Measurements from ENCODE around the gene PRELP.
A peak's percentile ranks its signal among the peaks of the same experiment; 100 is the strongest.

The PRELP gene

GRCh38 chr1:203527013-203527412, 51.4 kb downstream of the PRELP start (continued):
- TF ChIP-seq ZSCAN4 (tag by site-specific recombination; IDR thresholded peaks at IDR 0.05), result peak; percentile 88
- TF ChIP-seq ZNF175 (tag by site-specific recombination; IDR thresholded peaks at IDR 0.05), result 0 out of 2 replicates have a peak, but pooled peaks have one; percentile 33
- TF ChIP-seq ZNF121 (tag by site-specific recombination; IDR thresholded peaks at IDR 0.05), result no peak
- 0 out of 2 replicates have a peak, but pooled peaks have one; percentile 7 for TF ChIP-seq KLF1 (tag by site-specific recombination; IDR thresholded peaks at IDR 0.05)
- peak; percentile 35; the same call in 1 of the 2 replicates for TF ChIP-seq ZNF488 (tag by site-specific recombination; IDR thresholded peaks at IDR 0.05)
- 0 out of 2 replicates have a peak, but pooled peaks have one; percentile 24 for TF ChIP-seq SALL2 (tag by site-specific recombination; IDR thresholded peaks at IDR 0.05; ENCODE audit: borderline replicate concordance)
- peak; percentile 100 for TF ChIP-seq ZFHX2 (tag by site-specific recombination; conservative IDR thresholded peaks at IDR 0.05)
- no peak for TF ChIP-seq ZEB2 (tag by site-specific recombination; IDR thresholded peaks at IDR 0.05)
- TF ChIP-seq ZNF266 (tag by site-specific recombination; IDR thresholded peaks at IDR 0.05; ENCODE audit: low read depth), result peak; percentile 13; the same call in 1 of the 2 replicates
- no peak for TF ChIP-seq ZNF518A (tag by site-specific recombination; conservative IDR thresholded peaks at IDR 0.05; ENCODE audit: low read depth)
- TF ChIP-seq ZNF155 (tag by site-specific recombination; IDR thresholded peaks at IDR 0.05), result no peak
- TF ChIP-seq RBAK (tag by site-specific recombination; IDR thresholded peaks at IDR 0.05), result no peak
- TF ChIP-seq GLI4 (tag by site-specific recombination; IDR thresholded peaks at IDR 0.05), result no peak
- no peak for TF ChIP-seq ZNF223 (tag by site-specific recombination; IDR thresholded peaks at IDR 0.05)
- no peak for TF ChIP-seq ZNF16 (tag by site-specific recombination; IDR thresholded peaks at IDR 0.05; ENCODE audit: low read depth)
- TF ChIP-seq ZNF214 (tag by site-specific recombination; IDR thresholded peaks at IDR 0.05; ENCODE audit: borderline replicate concordance), result no peak; the same call in 1 of the 2 replicates
- no peak for TF ChIP-seq ZBTB10 (tag by site-specific recombination; IDR thresholded peaks at IDR 0.05)
- TF ChIP-seq PRDM4 (tag by site-specific recombination; IDR thresholded peaks at IDR 0.05), result no peak
